HEK293 (cell line): ENCODE results near the gene SLC12A3.

Experiments
- CTCF ChIA-PET: fragments of 350-600 bp; formaldehyde crosslinking; extraction: SDS; loops from one replicate; lab custom pipeline; 2021; ENCODE audit warnings: antibody characterized with exemption; lab: Yijun Ruan, JAX
- POLR2A ChIA-PET: fragments of 300-600 bp; formaldehyde crosslinking; extraction: SDS; loops from one replicate; lab custom pipeline; 2020; ENCODE audit warnings: antibody characterized with exemption, inconsistent platforms; lab: Yijun Ruan, JAX
- H3K27ac ChIP-seq: fragments of 200-500 bp; sonication (Bioruptor generic); 2 replicates; pipeline ENCODE4 v1.5.1; 2014; ENCODE audit warnings: low read depth, low read length, control low read depth, inconsistent platforms; ENCODE audit errors: extremely low read depth
- H3K36me3 ChIP-seq, 2 experiments: fragments of 200-500 bp in 1 of 2; sonication (Bioruptor generic) in 1 of 2; 1 replicate in 1 of 2; 2 replicates in 1 of 2; pipeline ENCODE4 v1.5.1; 2014 to 2017; ENCODE audit warnings: inconsistent platforms in 2 of 2, low read length in 2 of 2; ENCODE audit not compliant: control insufficient read depth in 2 of 2, insufficient read depth in 1 of 2
- H3K4me1 ChIP-seq: fragments of 200-500 bp; sonication (Bioruptor generic); 2 replicates; pipeline ENCODE4 v1.5.1; 2014; ENCODE audit warnings: mild to moderate bottlenecking, low read length, inconsistent platforms; ENCODE audit not compliant: control insufficient read depth, insufficient read depth
- H3K4me3 ChIP-seq: 2 replicates; pipeline ENCODE4 v1.5.1; 2011; ENCODE audit warnings: low read depth, mild to moderate bottlenecking, control low read depth, low read length, moderate library complexity
- H3K9me3 ChIP-seq: fragments of 200-500 bp; sonication (Bioruptor generic); 2 replicates; pipeline ENCODE4 v1.5.1; 2014; ENCODE audit warnings: low read depth, low read length, inconsistent platforms; ENCODE audit not compliant: control insufficient read depth, insufficient read depth
- FEZF1 ChIP-seq: fragments of 450-650 bp; formaldehyde crosslinking; IDR thresholded peaks from 2 replicates; pipeline ENCODE4 v1.5.1; 2016; ENCODE audit warnings: missing biosample characterization, missing genetic modification characterization
- GLI2 ChIP-seq: fragments of 450-650 bp; formaldehyde crosslinking; IDR thresholded peaks from 2 replicates; pipeline ENCODE4; 2017; ENCODE audit warnings: missing biosample characterization, missing genetic modification characterization, low read depth, borderline replicate concordance
- INSM2 ChIP-seq: fragments of 450-650 bp; formaldehyde crosslinking; IDR thresholded peaks from 2 replicates; pipeline ENCODE4 v1.5.1; 2016; ENCODE audit warnings: missing biosample characterization, missing genetic modification characterization
- KLF1 ChIP-seq: fragments of 450-650 bp; formaldehyde crosslinking; IDR thresholded peaks from 2 replicates; pipeline ENCODE4 v1.5.1; 2016; ENCODE audit warnings: missing biosample characterization, missing genetic modification characterization
- KLF16 ChIP-seq: fragments of 450-650 bp; formaldehyde crosslinking; IDR thresholded peaks from 2 replicates; pipeline ENCODE4 v1.5.1; 2017; ENCODE audit warnings: missing biosample characterization, missing genetic modification characterization
- KLF17 ChIP-seq: fragments of 450-650 bp; formaldehyde crosslinking; IDR thresholded peaks from 2 replicates; pipeline ENCODE4 v1.5.1; 2016; ENCODE audit warnings: missing biosample characterization, missing genetic modification characterization
- KLF7 ChIP-seq: fragments of 450-650 bp; formaldehyde crosslinking; IDR thresholded peaks from 2 replicates; pipeline ENCODE4 v1.5.1; 2016; ENCODE audit warnings: missing biosample characterization, missing genetic modification characterization, borderline replicate concordance
- MZF1 ChIP-seq: fragments of 450-650 bp; formaldehyde crosslinking; IDR thresholded peaks from 2 replicates; pipeline ENCODE4 v1.5.1; 2017; ENCODE audit warnings: missing biosample characterization, missing genetic modification characterization, borderline replicate concordance
- PRDM1 ChIP-seq: fragments of 450-650 bp; formaldehyde crosslinking; IDR thresholded peaks from 2 replicates; pipeline ENCODE4; 2016; ENCODE audit warnings: missing biosample characterization, missing genetic modification characterization
- PRDM10 ChIP-seq: fragments of 450-650 bp; formaldehyde crosslinking; IDR thresholded peaks from 2 replicates; pipeline ENCODE4 v1.5.1; 2016; ENCODE audit warnings: missing biosample characterization, missing genetic modification characterization
- SCRT2 ChIP-seq: fragments of 450-650 bp; formaldehyde crosslinking; IDR thresholded peaks from 2 replicates; pipeline ENCODE4 v1.5.1; 2016; ENCODE audit warnings: missing biosample characterization, missing genetic modification characterization
- SP2 ChIP-seq: fragments of 450-650 bp; formaldehyde crosslinking; IDR thresholded peaks from 2 replicates; pipeline ENCODE4 v1.5.1; 2016; ENCODE audit warnings: missing biosample characterization, missing genetic modification characterization
- ZBTB1 ChIP-seq: fragments of 450-650 bp; formaldehyde crosslinking; IDR thresholded peaks from 2 replicates; pipeline ENCODE4 v1.5.1; 2016; ENCODE audit warnings: missing biosample characterization, missing genetic modification characterization
- ZBTB17 ChIP-seq: fragments of 450-650 bp; formaldehyde crosslinking; IDR thresholded peaks from 2 replicates; pipeline ENCODE4 v1.5.1; 2016; ENCODE audit warnings: missing biosample characterization, missing genetic modification characterization
- ZNF112 ChIP-seq: fragments of 450-650 bp; formaldehyde crosslinking; IDR thresholded peaks from 2 replicates; pipeline ENCODE4 v1.5.0; 2017; ENCODE audit warnings: missing biosample characterization, missing genetic modification characterization
- ZNF155 ChIP-seq: fragments of 450-650 bp; formaldehyde crosslinking; IDR thresholded peaks from 2 replicates; pipeline ENCODE4 v1.5.1; 2016; ENCODE audit warnings: missing biosample characterization, missing genetic modification characterization
- ZNF2 ChIP-seq: fragments of 450-650 bp; formaldehyde crosslinking; IDR thresholded peaks from 2 replicates; pipeline ENCODE4 v1.5.1; 2016; ENCODE audit warnings: missing biosample characterization, missing genetic modification characterization
- ZNF211 ChIP-seq: fragments of 450-650 bp; formaldehyde crosslinking; IDR thresholded peaks from 2 replicates; pipeline ENCODE4 v1.5.1; 2016; ENCODE audit warnings: low read depth, missing biosample characterization, missing genetic modification characterization
- ZNF23 ChIP-seq: fragments of 450-650 bp; formaldehyde crosslinking; IDR thresholded peaks from 2 replicates; pipeline ENCODE4 v1.5.1; 2016; ENCODE audit warnings: missing biosample characterization, missing genetic modification characterization, borderline replicate concordance
- ZNF24 ChIP-seq: fragments of 450-650 bp; formaldehyde crosslinking; IDR thresholded peaks from 2 replicates; pipeline ENCODE4 v1.5.1; 2016; ENCODE audit warnings: missing biosample characterization, missing genetic modification characterization
- ZNF274 ChIP-seq, 2 experiments: fragments of 200-500 bp in 1 of 2; fragments of 450-650 bp in 1 of 2; sonication (Bioruptor generic) in 1 of 2; formaldehyde crosslinking in 1 of 2; IDR thresholded peaks; 2 replicates each; pipeline versions ENCODE4 v1.5.1 to v1.6.1; 2014 to 2016; ENCODE audit warnings: borderline replicate concordance in 1 of 2, inconsistent platforms in 1 of 2, low read length in 1 of 2, missing biosample characterization in 1 of 2, missing genetic modification characterization in 1 of 2
- ZNF335 ChIP-seq: fragments of 450-650 bp; formaldehyde crosslinking; conservative IDR thresholded peaks from 2 replicates; pipeline ENCODE4 v1.5.1; 2016; ENCODE audit warnings: missing biosample characterization, missing genetic modification characterization
- ZNF423 ChIP-seq: fragments of 450-650 bp; formaldehyde crosslinking; IDR thresholded peaks from 2 replicates; pipeline ENCODE4 v1.5.1; 2016; ENCODE audit warnings: missing biosample characterization, missing genetic modification characterization
- ZNF645 ChIP-seq: fragments of 450-650 bp; formaldehyde crosslinking; IDR thresholded peaks from 2 replicates; pipeline ENCODE4; 2016; ENCODE audit warnings: missing biosample characterization, missing genetic modification characterization
- ZNF776 ChIP-seq: fragments of 450-650 bp; formaldehyde crosslinking; IDR thresholded peaks from 2 replicates; pipeline ENCODE4 v1.5.0; 2017; ENCODE audit warnings: missing biosample characterization, missing genetic modification characterization, borderline replicate concordance
- ZNF777 ChIP-seq: fragments of 450-650 bp; formaldehyde crosslinking; IDR thresholded peaks from 2 replicates; pipeline ENCODE4 v1.5.1; 2017; ENCODE audit warnings: missing biosample characterization, missing genetic modification characterization, borderline replicate concordance
- ZNF791 ChIP-seq: fragments of 450-650 bp; formaldehyde crosslinking; IDR thresholded peaks from 2 replicates; pipeline ENCODE4 v1.5.1; 2016; ENCODE audit warnings: missing biosample characterization, missing genetic modification characterization
- ZNF837 ChIP-seq: fragments of 450-650 bp; formaldehyde crosslinking; IDR thresholded peaks from 2 replicates; pipeline ENCODE4 v1.5.1; 2016; ENCODE audit warnings: missing biosample characterization, missing genetic modification characterization

Gene SLC12A3

GRCh38 chr16:56932721-56933619 lies 68.0 kb downstream of the SLC12A3 start:
- no peaks in the 10 kb centered on the region for H3K9me3 ChIP-seq
- H3K4me1 ChIP-seq = peaks cover 3% of the 10 kb centered on the region; the same call in 1 of the 2 replicates
- ChIA-PET POLR2A (interaction anchor here (0.5 to 3.3 kb wide), 8 partner anchors 9 to 119 kb away, joined by 3 to 16 read pairs (median 5); no protein-coding TSS in a partner anchor), CTCF (interaction anchor here (1.1 to 1.6 kb wide), 2 partner anchors 18 to 64 kb away, joined by 3 to 5 read pairs; no protein-coding TSS in a partner anchor)
- peaks cover 15 to 30% of the 10 kb centered on the region in 2 experiments for H3K36me3 ChIP-seq
- H3K4me3 ChIP-seq = peak overlapping the region; percentile 67
- H3K27ac ChIP-seq = peak overlapping the region; percentile 74
- TF ChIP-seq MZF1 (no peak), ZNF24 (tag by site-specific recombination) (no peak), KLF1 (peak; percentile 30; the same call in 1 of the 2 replicates), INSM2 (no peak), ZNF155 (no peak), ZNF335 (tag by site-specific recombination) (peak; percentile 16; the same call in 1 of the 2 replicates), ZNF211 (tag by site-specific recombination) (no peak), FEZF1 (tag by site-specific recombination) (peak; percentile 70), KLF7 (tag by site-specific recombination) (0 out of 2 replicates have a peak, but pooled peaks have one; percentile 39), PRDM10 (tag by site-specific recombination) (0 out of 2 replicates have a peak, but pooled peaks have one; percentile 31), GLI2 (tag by site-specific recombination) (no peak), ZNF23 (tag by site-specific recombination) (no peak), ZNF837 (tag by site-specific recombination) (no peak), ZNF2 (tag by site-specific recombination) (0 out of 2 replicates have a peak, but pooled peaks have one; percentile 19), ZNF112 (tag by site-specific recombination) (no peak), SCRT2 (tag by site-specific recombination) (no peak), ZNF423 (tag by site-specific recombination) (no peak), SP2 (tag by site-specific recombination) (peak; percentile 13), ZNF777 (tag by site-specific recombination) (no peak), ZNF274 (IDR thresholded peaks at IDR 0.05; ENCODE audit: low read length) (no peak), ZNF274 (tag by site-specific recombination; IDR thresholded peaks at IDR 0.05; ENCODE audit: borderline replicate concordance) (no peak), ZBTB1 (tag by site-specific recombination) (no peak), PRDM1 (peak; percentile 33; the same call in 1 of the 2 replicates), ZBTB17 (tag by site-specific recombination) (0 out of 2 replicates have a peak, but pooled peaks have one; percentile 3), ZNF791 (no peak), ZNF645 (0 out of 2 replicates have a peak, but pooled peaks have one; percentile 30), KLF17 (tag by site-specific recombination) (0 out of 2 replicates have a peak, but pooled peaks have one; percentile 24), ZNF776 (tag by site-specific recombination) (no peak), KLF16 (tag by site-specific recombination) (0 out of 2 replicates have a peak, but pooled peaks have one; percentile 10)
